Sigmoid colon (tissue), 4 donors: Measurements from ENCODE around the gene CREBL2.

Experiments
- CTCF ChIP-seq, 4 experiments: fragments of 450-650 bp in 3 of 4; fragments of 200-600 bp in 1 of 4; IDR thresholded peaks; one replicate each; pipeline ENCODE4 v1.5.1; 2016 to 2019; ENCODE audit warnings: antibody characterized with exemption in 4 of 4, mild to moderate bottlenecking in 3 of 4, moderate library complexity in 2 of 4
- EP300 ChIP-seq, 4 donors: sonication (generic); formaldehyde crosslinking; IDR thresholded peaks; one replicate each; pipeline ENCODE4 v1.6.1; 2017; ENCODE audit warnings: antibody characterized with exemption in 4 of 4
- POLR2A ChIP-seq, 2 donors: fragments of 450-650 bp; IDR thresholded peaks; one replicate each; pipeline ENCODE4 v1.6.1; 2016; ENCODE audit warnings: antibody characterized with exemption in 2 of 2, mild to moderate bottlenecking in 2 of 2, moderate library complexity in 2 of 2
- POLR2AphosphoS5 ChIP-seq, 4 donors: sonication (generic); formaldehyde crosslinking; IDR thresholded peaks; one replicate each; pipeline ENCODE4 v1.6.1; 2017; ENCODE audit warnings: antibody characterized with exemption in 4 of 4

DNA sequence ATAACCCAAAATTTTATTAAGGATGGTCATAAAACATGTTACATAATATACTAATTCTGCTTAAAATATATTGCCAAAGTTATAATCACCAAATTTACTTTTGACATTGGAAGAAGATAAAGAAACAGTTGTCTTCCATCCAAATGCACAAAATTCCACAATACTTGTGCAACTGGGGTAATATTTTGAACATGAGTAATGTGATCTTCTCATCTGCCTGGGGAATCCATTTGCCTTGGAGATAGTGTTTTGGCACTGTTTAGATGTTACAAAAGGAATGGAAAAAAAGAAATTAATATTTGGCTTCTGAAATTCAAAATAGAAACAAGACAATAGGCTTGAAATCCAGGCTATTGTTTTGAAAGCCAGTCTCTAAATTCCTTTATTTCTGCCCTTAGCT is 75.2 kb downstream of the CREBL2 start:
- no peak for TF ChIP-seq CTCF (IDR thresholded peaks at IDR 0.05)
- no peak for TF ChIP-seq POLR2A (IDR thresholded peaks at IDR 0.05)
- TF ChIP-seq EP300 (IDR thresholded peaks at IDR 0.05), result no peak
- no peak for TF ChIP-seq POLR2AphosphoS5 (IDR thresholded peaks at IDR 0.05)
